ENCODE measurements around the gene CITED2. TPM values are rescaled to one million over a fixed set of nuclear protein-coding genes. Genes with fewer than 3 reads are reported as not detected.
"Not testable (repeated sequence)": the region's sequence is repeated elsewhere in the genome, so short reads cannot be mapped to it uniquely, and the experiment has no call there.

Gene CITED2
- total RNA-seq, 1 donor from 2014 or later: 42.6 TPM

- Mint-ChIP-seq H3K27ac (no peak overlapping the region), H3K36me3 (ENCODE audit: insufficient read depth) (no peaks in the 10 kb centered on the region), H3K4me3 (ENCODE audit: low read depth) (no peak overlapping the region), H3K4me1 (ENCODE audit: low read depth) (peaks cover 14% of the 10 kb centered on the region), H3K27me3 (no peaks in the 10 kb centered on the region), H3K9me3 (ENCODE audit: low read depth) (no peaks in the 10 kb centered on the region)
- DNase-seq (ENCODE audit: low spot score, unreplicated experiment): no peak
- TF ChIP-seq, protein P1, sequence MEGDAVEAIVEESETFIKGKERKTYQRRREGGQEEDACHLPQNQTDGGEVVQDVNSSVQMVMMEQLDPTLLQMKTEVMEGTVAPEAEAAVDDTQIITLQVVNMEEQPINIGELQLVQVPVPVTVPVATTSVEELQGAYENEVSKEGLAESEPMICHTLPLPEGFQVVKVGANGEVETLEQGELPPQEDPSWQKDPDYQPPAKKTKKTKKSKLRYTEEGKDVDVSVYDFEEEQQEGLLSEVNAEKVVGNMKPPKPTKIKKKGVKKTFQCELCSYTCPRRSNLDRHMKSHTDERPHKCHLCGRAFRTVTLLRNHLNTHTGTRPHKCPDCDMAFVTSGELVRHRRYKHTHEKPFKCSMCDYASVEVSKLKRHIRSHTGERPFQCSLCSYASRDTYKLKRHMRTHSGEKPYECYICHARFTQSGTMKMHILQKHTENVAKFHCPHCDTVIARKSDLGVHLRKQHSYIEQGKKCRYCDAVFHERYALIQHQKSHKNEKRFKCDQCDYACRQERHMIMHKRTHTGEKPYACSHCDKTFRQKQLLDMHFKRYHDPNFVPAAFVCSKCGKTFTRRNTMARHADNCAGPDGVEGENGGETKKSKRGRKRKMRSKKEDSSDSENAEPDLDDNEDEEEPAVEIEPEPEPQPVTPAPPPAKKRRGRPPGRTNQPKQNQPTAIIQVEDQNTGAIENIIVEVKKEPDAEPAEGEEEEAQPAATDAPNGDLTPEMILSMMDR (IDR thresholded peaks at IDR 0.05; ENCODE audit: unreplicated experiment): no peak
Observed at GRCh38 chr6:139416146-139416545, 41.7 kb upstream of the CITED2 start.

GRCh38 chr6:139415365-139415764 lies 40.9 kb upstream of the CITED2 start:
- Mint-ChIP-seq H3K4me1 (ENCODE audit: low read depth) (peaks cover 14% of the 10 kb centered on the region), H3K9me3 (ENCODE audit: low read depth) (no peaks in the 10 kb centered on the region), H3K4me3 (ENCODE audit: low read depth) (no peak overlapping the region), H3K27me3 (no peaks in the 10 kb centered on the region), H3K27ac (no peak overlapping the region), H3K36me3 (ENCODE audit: insufficient read depth) (no peaks in the 10 kb centered on the region)
- no peak for DNase-seq (ENCODE audit: low spot score, unreplicated experiment)
- TF ChIP-seq, protein P1 (IDR thresholded peaks at IDR 0.05; ENCODE audit: unreplicated experiment): no peak

DNA sequence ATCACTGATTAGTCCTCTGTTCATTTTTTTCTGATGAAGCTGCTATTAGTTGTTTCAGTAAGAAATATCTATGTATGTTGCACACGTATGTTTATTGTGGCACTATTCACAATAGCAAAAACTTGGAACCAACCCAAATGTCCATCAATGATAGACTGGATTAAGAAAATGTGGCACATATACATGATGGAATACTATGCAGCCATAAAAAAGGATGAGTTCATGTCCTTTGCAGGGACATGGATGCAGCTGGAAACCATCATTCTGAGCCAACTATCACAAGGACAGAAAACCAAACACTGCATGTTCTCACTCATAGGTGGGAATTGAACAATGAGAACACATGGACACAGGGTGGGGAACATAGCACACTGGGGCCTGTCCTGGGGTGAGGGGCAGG lies 37.7 kb upstream of the CITED2 start:
- H3K4me3 Mint-ChIP-seq (ENCODE audit: low read depth); H3K4me1 Mint-ChIP-seq (ENCODE audit: low read depth); H3K36me3 Mint-ChIP-seq (ENCODE audit: insufficient read depth); DNase-seq (ENCODE audit: low spot score, unreplicated experiment); H3K27ac Mint-ChIP-seq; H3K9me3 Mint-ChIP-seq (ENCODE audit: low read depth); H3K27me3 Mint-ChIP-seq: not testable (repeated sequence)

DNA sequence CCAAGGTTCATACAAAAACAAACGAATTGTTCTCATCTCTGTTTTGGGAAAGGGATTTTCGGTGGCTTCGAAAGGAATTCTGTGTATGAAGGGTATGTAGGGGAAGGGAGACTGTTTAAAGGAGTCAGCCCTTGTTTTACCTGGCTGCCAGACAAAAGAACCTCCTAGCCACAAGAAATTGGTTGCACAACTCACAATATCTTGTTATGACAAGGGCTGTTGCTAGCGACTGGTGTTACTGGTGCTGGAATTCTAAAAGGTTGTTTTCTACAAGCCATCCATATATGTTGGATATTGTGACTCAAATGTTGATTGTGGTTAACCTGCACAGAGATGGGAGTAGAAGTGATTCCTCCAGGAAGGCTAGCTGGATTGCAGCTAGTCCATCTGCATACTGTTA lies 34.6 kb upstream of the CITED2 start:
- Mint-ChIP-seq H3K4me1 (ENCODE audit: low read depth) (peaks cover 3% of the 10 kb centered on the region), H3K36me3 (ENCODE audit: insufficient read depth) (no peaks in the 10 kb centered on the region), H3K4me3 (ENCODE audit: low read depth) (no peak overlapping the region), H3K9me3 (ENCODE audit: low read depth) (no peaks in the 10 kb centered on the region), H3K27ac (peak overlapping the region; percentile 15), H3K27me3 (no peaks in the 10 kb centered on the region)
- TF ChIP-seq, protein P1 (IDR thresholded peaks at IDR 0.05; ENCODE audit: unreplicated experiment): no peak
- no peak for DNase-seq (ENCODE audit: low spot score, unreplicated experiment)

GRCh38 chr6:139407718-139408222 lies 33.3 kb upstream of the CITED2 start:
- Mint-ChIP-seq H3K27ac (no peak overlapping the region), H3K27me3 (no peaks in the 10 kb centered on the region), H3K9me3 (ENCODE audit: low read depth) (no peaks in the 10 kb centered on the region), H3K36me3 (ENCODE audit: insufficient read depth) (no peaks in the 10 kb centered on the region), H3K4me3 (ENCODE audit: low read depth) (no peak overlapping the region), H3K4me1 (ENCODE audit: low read depth) (peaks cover 6% of the 10 kb centered on the region)
- TF ChIP-seq, protein P1 (IDR thresholded peaks at IDR 0.05; ENCODE audit: unreplicated experiment): no peak
- no peak for DNase-seq (ENCODE audit: low spot score, unreplicated experiment)

DNA sequence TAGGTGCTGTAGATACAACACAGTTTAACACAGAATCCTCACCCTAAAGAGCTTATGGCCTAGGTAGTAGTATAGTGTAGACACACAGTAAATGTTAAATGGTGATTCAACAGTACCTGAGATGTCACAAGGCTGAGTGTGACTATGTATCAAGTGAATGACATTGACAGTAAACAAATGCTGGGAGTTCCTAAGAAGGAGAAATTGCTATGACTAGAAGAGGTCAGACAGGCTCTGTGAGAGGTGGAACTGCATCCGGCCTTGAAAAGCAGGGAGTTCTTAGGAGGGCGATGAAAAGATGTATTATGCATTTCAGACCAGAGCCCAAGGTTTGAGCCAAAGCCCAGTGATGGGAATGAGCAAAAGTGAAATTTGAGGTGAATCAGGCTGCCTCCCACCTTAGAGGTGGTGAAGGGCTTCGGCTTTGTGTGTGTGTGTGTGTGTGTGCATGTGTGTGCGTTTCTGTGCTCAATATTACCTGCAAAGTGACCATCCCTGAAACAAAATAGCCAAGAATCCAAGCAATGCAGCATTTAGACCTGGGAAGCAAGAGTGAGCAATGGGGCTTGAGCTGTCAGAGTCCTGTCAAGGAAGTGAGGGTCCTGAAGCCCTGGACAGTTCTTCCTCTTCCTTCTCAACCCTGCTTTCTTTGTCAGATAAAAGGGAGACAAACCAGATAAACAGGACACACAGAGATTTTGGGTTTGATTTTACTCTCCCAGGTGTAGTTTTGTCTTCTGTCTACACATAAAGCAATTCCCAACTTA lies 32.3 kb upstream of the CITED2 start:
- Mint-ChIP-seq H3K27ac (no peak overlapping the region), H3K4me3 (ENCODE audit: low read depth) (no peak overlapping the region), H3K36me3 (ENCODE audit: insufficient read depth) (no peaks in the 10 kb centered on the region), H3K4me1 (ENCODE audit: low read depth) (peaks cover 6% of the 10 kb centered on the region), H3K27me3 (no peaks in the 10 kb centered on the region), H3K9me3 (ENCODE audit: low read depth) (no peaks in the 10 kb centered on the region)
- DNase-seq (ENCODE audit: low spot score, unreplicated experiment): no peak
- TF ChIP-seq, protein P1 (IDR thresholded peaks at IDR 0.05; ENCODE audit: unreplicated experiment): no peak
